ENCODE results near the gene CIB4.
A peak's percentile ranks its signal among the peaks of the same experiment; 100 is the strongest.

CIB4 gene

DNA sequence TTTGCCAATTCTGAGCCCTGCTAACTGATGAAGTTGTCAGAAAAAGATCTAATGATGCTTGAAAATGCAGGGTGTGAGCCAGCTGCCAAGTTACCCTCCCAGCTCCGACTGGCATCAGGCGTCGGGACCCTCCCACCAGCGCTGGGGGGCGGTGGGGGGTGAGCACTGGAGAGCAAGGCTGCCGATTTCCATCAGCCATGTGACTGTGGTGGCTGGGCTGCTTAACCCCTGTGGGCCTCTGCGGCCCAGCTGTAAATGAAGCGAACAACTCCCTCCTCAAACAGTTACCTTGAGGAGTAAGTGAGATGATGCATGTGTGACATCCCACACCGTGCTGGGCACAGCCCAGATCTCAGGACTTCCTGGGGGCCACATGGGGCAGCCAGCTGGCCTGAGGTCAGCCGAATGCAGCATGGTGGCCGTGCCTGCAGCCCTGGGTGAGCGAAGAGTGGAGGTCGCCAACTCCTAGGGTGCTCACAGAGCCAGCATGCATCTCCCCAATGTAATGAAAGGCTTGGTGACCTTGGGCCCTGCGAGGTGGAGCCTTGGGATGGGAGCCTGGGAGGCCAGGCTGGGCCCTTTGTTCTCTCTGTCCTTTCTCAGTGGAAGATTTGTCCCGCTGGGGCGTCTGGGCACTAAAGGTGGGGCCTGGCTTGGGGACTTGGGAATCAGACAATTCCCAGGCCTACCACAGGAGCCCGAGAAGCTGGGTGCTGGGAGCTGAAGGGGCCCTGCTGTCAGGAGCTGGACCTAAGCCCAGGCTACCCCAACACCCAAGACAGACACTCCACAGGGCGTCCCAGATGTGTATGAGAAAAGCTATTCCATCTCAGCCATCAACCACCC is 25.1 kb downstream of the CIB4 start:
- TF ChIP-seq GATA3 (IDR thresholded peaks at IDR 0.05; ENCODE audit: low read depth, low read length): no peak
- TF ChIP-seq GATA2 (IDR thresholded peaks at IDR 0.05; ENCODE audit: low read depth, low read length): no peak

DNA sequence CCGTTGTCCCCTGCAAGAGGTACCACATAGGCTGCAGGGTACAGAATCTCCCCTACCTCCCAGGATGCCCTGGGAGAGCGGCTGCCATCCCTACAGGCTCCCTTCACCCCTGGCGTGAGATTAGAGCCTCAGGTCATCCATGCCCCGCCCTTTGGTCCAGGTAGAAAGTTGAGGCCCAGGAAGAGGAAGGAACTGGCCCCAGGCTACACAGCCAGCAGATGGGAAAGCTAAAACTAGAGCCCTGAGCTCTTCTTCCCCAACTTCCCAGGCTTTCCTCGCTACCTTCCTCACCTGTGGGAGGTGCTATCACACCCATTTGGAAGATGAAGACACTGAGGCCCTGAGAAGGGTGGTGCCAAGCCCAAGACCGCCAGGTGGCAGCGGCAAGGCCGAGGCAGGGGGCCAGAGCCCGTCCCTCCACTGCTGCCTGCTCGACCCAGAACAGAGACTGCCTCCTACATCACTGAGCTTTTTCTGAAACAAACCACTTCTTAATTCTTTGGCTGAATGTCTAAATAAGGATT is 25.8 kb downstream of the CIB4 start:
- TF ChIP-seq GATA2 (IDR thresholded peaks at IDR 0.05; ENCODE audit: low read depth, low read length) (no peak), GATA3 (IDR thresholded peaks at IDR 0.05; ENCODE audit: low read depth, low read length) (no peak)

- TF ChIP-seq GATA2 (IDR thresholded peaks at IDR 0.05; ENCODE audit: low read depth, low read length): no peak
- no peak for TF ChIP-seq GATA3 (IDR thresholded peaks at IDR 0.05; ENCODE audit: low read depth, low read length)
Measured at GRCh38 chr2:26614216-26615138, 26.7 kb downstream of the CIB4 start.

GRCh38 chr2:26613241-26614215 is 27.6 kb downstream of the CIB4 start:
- TF ChIP-seq GATA2 (IDR thresholded peaks at IDR 0.05; ENCODE audit: low read depth, low read length) (no peak), GATA3 (IDR thresholded peaks at IDR 0.05; ENCODE audit: low read depth, low read length) (no peak)

- TF ChIP-seq GATA3 (IDR thresholded peaks at IDR 0.05; ENCODE audit: low read depth, low read length) (no peak), GATA2 (IDR thresholded peaks at IDR 0.05; ENCODE audit: low read depth, low read length) (no peak)
Measured at GRCh38 chr2:26612522-26613240, 28.5 kb downstream of the CIB4 start.

DNA sequence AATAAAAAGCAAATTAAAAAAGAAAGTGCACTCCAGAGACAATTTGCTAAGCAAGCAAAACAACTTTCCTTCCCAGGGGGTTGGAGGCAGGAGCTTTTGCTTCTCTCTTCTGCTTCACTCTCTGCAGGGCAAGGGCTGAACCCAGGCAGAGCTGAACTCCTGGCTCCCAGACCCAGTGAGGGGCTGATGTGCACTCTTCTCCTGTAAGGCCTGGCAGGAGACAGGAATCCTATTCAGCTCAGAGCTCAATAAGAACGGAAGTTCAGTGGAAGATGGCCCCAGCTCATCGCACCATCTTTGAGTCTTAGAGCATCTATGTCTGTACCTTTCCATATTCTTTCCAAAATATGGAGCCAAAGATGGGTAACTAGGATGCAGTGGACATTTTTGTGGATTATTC is 29.1 kb downstream of the CIB4 start:
- TF ChIP-seq GATA3 (IDR thresholded peaks at IDR 0.05; ENCODE audit: low read depth, low read length) (no peak), GATA2 (IDR thresholded peaks at IDR 0.05; ENCODE audit: low read depth, low read length) (no peak)

DNA sequence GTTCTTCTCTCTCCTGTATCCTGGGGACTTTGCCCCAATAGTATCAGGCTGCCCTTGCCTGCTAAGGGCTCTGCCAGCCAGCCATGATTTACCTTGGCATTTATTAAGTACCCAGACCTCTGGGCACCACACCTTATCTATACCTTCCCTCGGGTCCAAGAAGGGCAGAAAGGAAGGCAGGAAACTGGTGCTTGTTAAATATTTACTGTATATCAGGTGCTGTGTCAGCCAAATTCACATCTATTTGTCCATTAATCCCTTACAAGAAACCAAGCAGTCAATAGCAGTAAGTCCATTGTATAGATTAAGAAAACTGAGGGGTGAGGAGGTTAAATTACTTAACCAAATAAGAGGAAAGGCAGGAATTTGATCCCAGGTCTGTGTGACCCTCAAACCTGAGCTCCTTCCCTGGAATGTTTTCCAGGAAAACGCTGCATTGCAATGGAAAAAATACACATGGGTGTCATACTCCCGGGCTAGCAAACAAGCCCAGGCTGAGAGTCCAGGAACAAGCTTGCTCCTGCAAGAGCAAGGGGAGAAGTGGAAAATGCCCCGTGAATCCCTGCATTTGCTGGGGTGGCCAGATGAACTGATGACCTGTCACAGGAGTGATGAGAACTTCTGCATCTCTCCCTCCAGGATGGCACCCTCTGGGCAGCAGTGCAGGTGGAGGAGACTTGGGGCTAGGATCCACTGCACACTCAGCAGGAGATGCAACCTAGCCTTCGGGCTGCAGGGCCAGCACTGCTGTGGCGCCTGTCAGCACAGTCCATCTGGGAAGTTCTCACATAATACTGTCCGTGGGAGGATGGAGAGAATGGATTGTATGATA is 30.4 kb downstream of the CIB4 start:
- TF ChIP-seq GATA3 (IDR thresholded peaks at IDR 0.05; ENCODE audit: low read depth, low read length): no peak
- no peak for TF ChIP-seq GATA2 (IDR thresholded peaks at IDR 0.05; ENCODE audit: low read depth, low read length)

DNA sequence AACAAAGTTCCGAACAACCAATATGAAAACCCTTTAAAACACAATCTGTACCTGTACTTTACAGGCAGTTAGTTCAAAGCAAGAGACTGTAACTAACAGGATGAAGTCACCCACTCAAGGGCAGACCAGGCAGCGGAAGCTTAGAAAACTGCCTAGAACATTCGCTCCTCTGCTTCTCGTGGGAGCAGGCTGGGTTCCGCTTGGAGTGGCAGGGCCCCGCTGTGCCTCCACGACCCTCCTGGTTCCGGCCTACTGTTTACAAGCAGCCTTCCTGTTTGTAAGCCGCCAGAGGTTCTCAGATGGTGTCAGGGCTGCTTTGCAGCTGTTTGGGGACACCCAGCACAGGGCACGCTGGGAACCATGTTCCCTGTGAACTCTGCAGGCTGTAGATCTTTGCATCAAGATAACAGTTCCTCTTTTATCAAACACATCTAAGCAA is 31.3 kb downstream of the CIB4 start:
- TF ChIP-seq GATA3 (IDR thresholded peaks at IDR 0.05; ENCODE audit: low read depth, low read length) (no peak; the same call in 1 of the 2 replicates), GATA2 (IDR thresholded peaks at IDR 0.05; ENCODE audit: low read depth, low read length) (peak; percentile 83)

GRCh38 chr2:26609205-26609631 is 31.9 kb downstream of the CIB4 start:
- TF ChIP-seq GATA3 (IDR thresholded peaks at IDR 0.05; ENCODE audit: low read depth, low read length) (no peak), GATA2 (IDR thresholded peaks at IDR 0.05; ENCODE audit: low read depth, low read length) (no peak)

- TF ChIP-seq GATA3 (IDR thresholded peaks at IDR 0.05; ENCODE audit: low read depth, low read length): no peak
- no peak for TF ChIP-seq GATA2 (IDR thresholded peaks at IDR 0.05; ENCODE audit: low read depth, low read length)
Measured at GRCh38 chr2:26608557-26608956, 32.6 kb downstream of the CIB4 start.

GRCh38 chr2:26607698-26608097 is 33.5 kb downstream of the CIB4 start:
- no peak for TF ChIP-seq GATA3 (IDR thresholded peaks at IDR 0.05; ENCODE audit: low read depth, low read length)
- TF ChIP-seq GATA2 (IDR thresholded peaks at IDR 0.05; ENCODE audit: low read depth, low read length): no peak

GRCh38 chr2:26606847-26607190 is 34.3 kb downstream of the CIB4 start:
- no peak for TF ChIP-seq GATA2 (IDR thresholded peaks at IDR 0.05; ENCODE audit: low read depth, low read length)
- TF ChIP-seq GATA3 (IDR thresholded peaks at IDR 0.05; ENCODE audit: low read depth, low read length): no peak
